DOHH2 (cell line): ENCODE data around the gene LSM3.

ENCODE experiments used
- H3F3A ChIP-seq: fragments of 200-600 bp; sonication (generic), shearing (Covaris generic); 2 replicates; pipeline ENCODE4 v1.6.0; 2016; ENCODE audit warnings: antibody characterized with exemption, mild to moderate bottlenecking; ENCODE audit not compliant: control insufficient read depth, insufficient read depth
- H3K27ac ChIP-seq: fragments of 200-600 bp; sonication (generic); 2 replicates; pipeline ENCODE4 v1.5.1; 2014; ENCODE audit warnings: low read depth, mild to moderate bottlenecking, low read length, moderate library complexity
- H3K27me3 ChIP-seq: fragments of 200-600 bp; sonication (generic); 2 replicates; pipeline ENCODE4 v1.6.1; 2014; ENCODE audit warnings: mild to moderate bottlenecking, low read length, mixed read lengths; ENCODE audit not compliant: control insufficient read depth
- H3K36me3 ChIP-seq: fragments of 200-600 bp; sonication (generic); 2 replicates; pipeline ENCODE4 v1.6.1; 2014; ENCODE audit warnings: mild to moderate bottlenecking, low read length, moderate library complexity, mixed read lengths; ENCODE audit not compliant: control insufficient read depth
- H3K4me1 ChIP-seq: fragments of 200-600 bp; sonication (generic); 2 replicates; pipeline ENCODE4 v1.6.1; 2014; ENCODE audit warnings: mild to moderate bottlenecking, low read length, mixed read lengths; ENCODE audit not compliant: control insufficient read depth
- H3K4me2 ChIP-seq: fragments of 200-600 bp; sonication (generic); 2 replicates; pipeline ENCODE4 v1.6.0; 2014; ENCODE audit warnings: mild to moderate bottlenecking, low read length, moderate library complexity
- H3K4me3 ChIP-seq: fragments of 200-600 bp; sonication (generic); 2 replicates; pipeline ENCODE4 v1.5.1; 2014; ENCODE audit warnings: mild to moderate bottlenecking, low read length, mixed read lengths
- H3K79me2 ChIP-seq: fragments of 200-600 bp; sonication (generic); 2 replicates; pipeline ENCODE4 v1.6.1; 2014; ENCODE audit warnings: mild to moderate bottlenecking, low read length, mixed read lengths; ENCODE audit not compliant: control insufficient read depth
- H3K9me2 ChIP-seq: fragments of 200-600 bp; sonication (generic); replicated peaks from 2 replicates; pipeline ENCODE4 v1.6.1; 2014; ENCODE audit warnings: mild to moderate bottlenecking, low read length, mixed read lengths; ENCODE audit not compliant: control insufficient read depth
- H3K9me3 ChIP-seq: fragments of 200-600 bp; sonication (generic); 2 replicates; pipeline ENCODE4 v1.6.1; 2014; ENCODE audit warnings: antibody characterized with exemption, low read length, mixed read lengths; ENCODE audit not compliant: control insufficient read depth, insufficient read depth
- H4K20me1 ChIP-seq: fragments of 200-600 bp; sonication (generic); 2 replicates; pipeline ENCODE4 v1.6.0; 2014; ENCODE audit warnings: low read depth, mild to moderate bottlenecking, antibody characterized with exemption, low read length, moderate library complexity; ENCODE audit not compliant: control insufficient read depth, insufficient read depth
- CTCF ChIP-seq: fragments of 200-600 bp; sonication (generic); IDR thresholded peaks from one replicate; pipeline ENCODE4 v1.5.1; 2014; ENCODE audit warnings: antibody characterized with exemption, mild to moderate bottlenecking, low read depth, low read length; ENCODE audit not compliant: poor library complexity, severe bottlenecking
- EZH2phosphoT487 ChIP-seq: fragments of 200-600 bp; sonication (generic); IDR thresholded peaks from 2 replicates; pipeline ENCODE4 v1.6.1; 2017; ENCODE audit warnings: borderline replicate concordance, mild to moderate bottlenecking, antibody characterized with exemption, low read length, moderate library complexity, mixed read lengths

The LSM3 gene

GRCh38 chr3:14130707-14131106, 47.9 kb upstream of the LSM3 start:
- Histone ChIP-seq H3K27me3 (no peaks in the 10 kb centered on the region), H3K27ac (no peak overlapping the region), H4K20me1 (peaks cover 6% of the 10 kb centered on the region; the same call in 1 of the 2 replicates), H3K36me3 (peaks cover 53% of the 10 kb centered on the region), H3K4me2 (no peak overlapping the region), H3F3A (no peaks in the 10 kb centered on the region), H3K9me3 (no peaks in the 10 kb centered on the region), H3K9me2 (no peaks in the 10 kb centered on the region), H3K79me2 (peaks cover 30% of the 10 kb centered on the region), H3K4me3 (no peak overlapping the region), H3K4me1 (peaks cover 11% of the 10 kb centered on the region)
- TF ChIP-seq EZH2phosphoT487 (no peak), CTCF (no peak)

- TF ChIP-seq EZH2phosphoT487 (no peak), CTCF (no peak)
- Histone ChIP-seq H3K4me3 (no peak overlapping the region), H3K4me1 (peaks cover 7% of the 10 kb centered on the region), H3K27ac (no peak overlapping the region), H4K20me1 (0 out of 2 replicates have a peak, but pooled peaks cover 3% of the 10 kb centered on the region), H3F3A (no peaks in the 10 kb centered on the region), H3K4me2 (no peak overlapping the region), H3K27me3 (no peaks in the 10 kb centered on the region), H3K9me2 (no peaks in the 10 kb centered on the region), H3K9me3 (no peaks in the 10 kb centered on the region), H3K36me3 (peaks cover 56% of the 10 kb centered on the region), H3K79me2 (peaks cover 26% of the 10 kb centered on the region)
Observed at GRCh38 chr3:14131134-14131533, 47.5 kb upstream of the LSM3 start.

GRCh38 chr3:14132120-14132519, 46.5 kb upstream of the LSM3 start:
- Histone ChIP-seq H3K4me3 (no peak overlapping the region), H3K9me2 (no peaks in the 10 kb centered on the region), H3K27ac (no peak overlapping the region), H3F3A (no peaks in the 10 kb centered on the region), H3K36me3 (peaks cover 59% of the 10 kb centered on the region), H4K20me1 (no peaks in the 10 kb centered on the region), H3K4me2 (no peak overlapping the region), H3K9me3 (no peaks in the 10 kb centered on the region), H3K4me1 (no peaks in the 10 kb centered on the region), H3K27me3 (no peaks in the 10 kb centered on the region), H3K79me2 (peaks cover 16% of the 10 kb centered on the region)
- no peak for TF ChIP-seq CTCF
- no peak for TF ChIP-seq EZH2phosphoT487
